Inferior parietal cortex (tissue), 1 donor: ENCODE data around the gene OTOG.

Experiments used
- DNase-seq: peaks from one replicate; pipeline ENCODE4 v3.0.0-alpha.2; 2016; ENCODE audit errors: extremely low spot score

OTOG gene

GRCh38 chr11:17650127-17650911 is 103.3 kb downstream of the OTOG start:
- no peak for DNase-seq

GRCh38 chr11:17651061-17651460 is 104.0 kb downstream of the OTOG start:
- DNase-seq = no peak

GRCh38 chr11:17651681-17652080 is 104.6 kb downstream of the OTOG start:
- no peak for DNase-seq

GRCh38 chr11:17652556-17652955 is 105.5 kb downstream of the OTOG start:
- no peak for DNase-seq

- no peak for DNase-seq
These were observed 106.6 kb downstream of the OTOG start for GRCh38 chr11:17653611-17654010.

- no peak for DNase-seq
These were observed 108.6 kb downstream of the OTOG start for GRCh38 chr11:17655682-17656081.

GRCh38 chr11:17658211-17658610 is 111.2 kb downstream of the OTOG start:
- no peak for DNase-seq

GRCh38 chr11:17668166-17668565 is 121.1 kb downstream of the OTOG start:
- no peak for DNase-seq

- no peak for DNase-seq
These were observed 125.4 kb downstream of the OTOG start for GRCh38 chr11:17672469-17672868.

GRCh38 chr11:17673951-17674350 is 126.9 kb downstream of the OTOG start:
- no peak for DNase-seq

- no peak for DNase-seq
These were observed 135.8 kb downstream of the OTOG start for GRCh38 chr11:17682848-17683247.

- no peak for DNase-seq
These were observed 136.5 kb downstream of the OTOG start for GRCh38 chr11:17683377-17684161.

GRCh38 chr11:17684550-17684949 is 137.5 kb downstream of the OTOG start:
- DNase-seq = no peak

- no peak for DNase-seq
These were observed 139.3 kb downstream of the OTOG start for GRCh38 chr11:17686231-17686980.

GRCh38 chr11:17687946-17688670 is 141.0 kb downstream of the OTOG start:
- DNase-seq = no peak

- no peak for DNase-seq
These were observed 144.5 kb downstream of the OTOG start for GRCh38 chr11:17691550-17691949.

GRCh38 chr11:17691976-17692375 is 144.9 kb downstream of the OTOG start:
- DNase-seq = no peak

- DNase-seq = no peak
These were observed 145.9 kb downstream of the OTOG start for GRCh38 chr11:17692931-17693330.

GRCh38 chr11:17693531-17693930 is 146.5 kb downstream of the OTOG start:
- DNase-seq = no peak

- no peak for DNase-seq
These were observed 147.5 kb downstream of the OTOG start for GRCh38 chr11:17694494-17695110.
